ENCODE data around the gene RELT. TPM values are rescaled to one million over a fixed set of nuclear protein-coding genes. Genes with fewer than 3 reads are reported as not detected.

RELT gene
- total and polyA plus RNA-seq, 10 donors = 13.5 to 79.8 (median 39.5) TPM

DNA sequence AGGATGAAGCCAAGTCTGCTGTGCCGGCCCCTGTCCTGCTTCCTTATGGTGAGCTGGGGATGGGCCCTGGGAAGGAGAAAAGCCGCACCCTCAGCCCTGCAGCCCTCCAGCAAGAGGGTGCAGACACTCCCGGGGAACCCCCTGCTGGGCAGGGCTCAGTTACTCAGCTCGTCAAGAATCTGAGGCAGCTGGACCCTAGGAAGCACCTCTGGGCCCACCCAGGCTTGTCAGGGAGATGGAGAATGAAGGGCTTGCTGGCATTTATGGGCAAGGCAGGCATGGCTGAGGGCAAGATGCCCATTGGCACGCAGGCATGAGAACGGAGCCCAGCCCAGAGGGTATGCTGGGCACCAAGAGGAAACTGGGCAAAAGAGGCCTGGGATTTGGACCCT is 12.9 kb downstream of the RELT start:
- peak overlapping the region; percentile 13 to 99 (median 96) for H3K27ac ChIP-seq
- no peaks in the 10 kb centered on the region for H3K9me3 ChIP-seq
- H3K27me3 ChIP-seq (replicated peaks in 1 of 7) = no peaks in the 10 kb centered on the region
- TF ChIP-seq POLR2A (IDR thresholded peaks at IDR 0.05) (no peak), POLR2AphosphoS5 (IDR thresholded peaks at IDR 0.05) (no peak)
- TF ChIP-seq, protein P1, sequence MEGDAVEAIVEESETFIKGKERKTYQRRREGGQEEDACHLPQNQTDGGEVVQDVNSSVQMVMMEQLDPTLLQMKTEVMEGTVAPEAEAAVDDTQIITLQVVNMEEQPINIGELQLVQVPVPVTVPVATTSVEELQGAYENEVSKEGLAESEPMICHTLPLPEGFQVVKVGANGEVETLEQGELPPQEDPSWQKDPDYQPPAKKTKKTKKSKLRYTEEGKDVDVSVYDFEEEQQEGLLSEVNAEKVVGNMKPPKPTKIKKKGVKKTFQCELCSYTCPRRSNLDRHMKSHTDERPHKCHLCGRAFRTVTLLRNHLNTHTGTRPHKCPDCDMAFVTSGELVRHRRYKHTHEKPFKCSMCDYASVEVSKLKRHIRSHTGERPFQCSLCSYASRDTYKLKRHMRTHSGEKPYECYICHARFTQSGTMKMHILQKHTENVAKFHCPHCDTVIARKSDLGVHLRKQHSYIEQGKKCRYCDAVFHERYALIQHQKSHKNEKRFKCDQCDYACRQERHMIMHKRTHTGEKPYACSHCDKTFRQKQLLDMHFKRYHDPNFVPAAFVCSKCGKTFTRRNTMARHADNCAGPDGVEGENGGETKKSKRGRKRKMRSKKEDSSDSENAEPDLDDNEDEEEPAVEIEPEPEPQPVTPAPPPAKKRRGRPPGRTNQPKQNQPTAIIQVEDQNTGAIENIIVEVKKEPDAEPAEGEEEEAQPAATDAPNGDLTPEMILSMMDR (IDR thresholded peaks at IDR 0.05 in 8 of 11, conservative IDR thresholded peaks at IDR 0.05 in 3 of 11) = no peak
- WGBS, 5 donors = 62 to 83% (median 77%) methylated on average over 3 to 6 of the region's 6 CpGs
- peaks cover 0 to 55% (median 29%) of the 10 kb centered on the region in 6 donors for H3K36me3 ChIP-seq
- no peak for DNase-seq
- H3K4me1 ChIP-seq = peaks cover 46 to 98% (median 75%) of the 10 kb centered on the region in 6 donors
- intact Hi-C loops (cut with DNase I; ENCODE audit: low total_unique reads) = no loop called here
- peak overlapping the region in 2 of 8 donors; percentile 20 to 87 for H3K4me3 ChIP-seq

DNA sequence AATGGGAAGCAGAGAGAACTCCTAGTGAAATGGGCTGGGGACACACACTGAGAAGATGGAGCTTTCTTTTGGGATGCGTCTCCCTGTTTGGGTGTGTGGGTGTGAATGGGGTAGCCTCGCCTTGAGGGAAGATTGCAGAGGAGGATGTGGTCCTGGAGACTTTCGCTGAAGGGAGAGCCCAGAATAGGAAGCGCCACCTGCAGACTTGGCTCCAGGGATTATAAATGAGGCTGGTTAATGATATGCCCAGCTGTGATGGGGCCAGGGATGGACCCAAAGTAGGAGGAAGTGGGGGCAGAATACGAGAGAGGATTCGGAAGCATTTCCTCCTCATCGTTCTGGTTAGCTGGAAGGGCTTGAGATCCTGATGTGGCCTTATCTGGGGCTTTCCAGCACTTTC is 13.7 kb downstream of the RELT start:
- Histone ChIP-seq H3K4me3 (no peak overlapping the region), H3K27ac (peak overlapping the region in 5 of 8 donors; percentile 95 to 99 (median 97)), H3K36me3 (peaks cover 0 to 63% (median 37%) of the 10 kb centered on the region in 6 donors), H3K9me3 (no peaks in the 10 kb centered on the region), H3K4me1 (peaks cover 39 to 90% (median 67%) of the 10 kb centered on the region in 6 donors), H3K27me3 (replicated peaks in 1 of 7) (no peaks in the 10 kb centered on the region)
- TF ChIP-seq POLR2AphosphoS5 (IDR thresholded peaks at IDR 0.05) (no peak), POLR2A (IDR thresholded peaks at IDR 0.05) (no peak)
- TF ChIP-seq, protein P1 (IDR thresholded peaks at IDR 0.05 in 8 of 11, conservative IDR thresholded peaks at IDR 0.05 in 3 of 11) = no peak
- DNase-seq = peak; percentile 34
- intact Hi-C loops (cut with DNase I; ENCODE audit: low total_unique reads) = loop anchor here (5.0 kb wide), 1 partner anchor 38 kb away; no protein-coding TSS in a partner anchor
- WGBS, 5 donors = 62 to 79% (median 72%) methylated on average over 7 of the region's 7 CpGs

DNA sequence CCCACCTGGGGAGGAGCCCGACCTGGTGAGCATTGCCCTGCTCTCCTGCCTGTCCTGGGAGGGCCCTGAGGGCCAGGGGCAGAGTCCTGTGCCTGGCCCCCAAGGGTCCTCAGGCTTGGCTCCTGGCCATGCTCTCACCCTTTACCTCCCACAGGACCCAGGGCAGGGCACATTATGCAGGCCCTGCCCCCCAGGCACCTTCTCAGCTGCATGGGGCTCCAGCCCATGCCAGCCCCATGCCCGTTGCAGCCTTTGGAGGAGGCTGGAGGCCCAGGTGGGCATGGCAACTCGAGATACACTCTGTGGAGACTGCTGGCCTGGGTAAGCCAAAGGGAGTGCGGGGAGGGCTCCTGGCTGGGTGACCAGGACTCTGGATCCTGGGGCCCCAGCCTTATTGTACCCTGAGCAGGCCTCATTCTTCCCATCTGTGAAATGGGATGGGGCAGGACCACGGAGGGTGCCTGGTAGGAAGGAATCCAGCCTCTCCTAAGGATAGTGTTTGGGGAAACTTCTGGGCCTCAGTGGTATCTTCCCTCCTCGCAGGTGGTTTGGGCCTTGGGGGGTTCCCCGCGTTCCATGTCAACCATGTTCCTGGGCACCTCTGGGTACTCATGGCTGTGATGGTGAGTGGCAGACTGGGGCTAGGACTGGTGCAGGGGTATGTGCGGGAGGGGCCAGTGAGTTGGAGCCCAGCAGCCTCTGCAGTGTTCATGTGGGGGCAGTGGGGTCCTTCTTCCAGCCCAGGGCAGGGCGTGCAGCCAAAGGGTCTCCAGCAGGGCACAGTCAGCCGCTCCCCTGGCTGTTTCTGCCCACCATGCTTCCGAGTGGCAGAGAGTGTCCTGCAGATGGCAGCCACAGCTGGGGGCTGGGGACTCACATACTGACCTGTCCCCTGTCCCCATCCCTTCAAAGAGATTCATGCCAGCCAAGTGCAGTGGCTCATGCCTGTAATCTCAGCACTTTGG is 14.7 kb downstream of the RELT start:
- Histone ChIP-seq H3K27me3 (replicated peaks in 1 of 7) (no peaks in the 10 kb centered on the region), H3K36me3 (peaks cover 0 to 72% (median 47%) of the 10 kb centered on the region in 6 donors), H3K4me3 (no peak overlapping the region), H3K9me3 (no peaks in the 10 kb centered on the region), H3K27ac (peak overlapping the region in 5 of 8 donors; percentile 8 to 99 (median 97)), H3K4me1 (peaks cover 29 to 81% (median 57%) of the 10 kb centered on the region in 6 donors)
- peak in 1 of 3 donors; percentile 49 for TF ChIP-seq POLR2AphosphoS5 (IDR thresholded peaks at IDR 0.05)
- TF ChIP-seq, protein P1 (IDR thresholded peaks at IDR 0.05 in 8 of 11, conservative IDR thresholded peaks at IDR 0.05 in 3 of 11) = no peak
- intact Hi-C loops (cut with DNase I; ENCODE audit: low total_unique reads) = loop anchor here (5.0 kb wide), 1 partner anchor 39 kb away; no protein-coding TSS in a partner anchor
- peak; percentile 69 for DNase-seq
- 93 to 97% (median 96%) methylated on average over 6 to 12 of the region's 12 CpGs for WGBS, 5 donors

DNA sequence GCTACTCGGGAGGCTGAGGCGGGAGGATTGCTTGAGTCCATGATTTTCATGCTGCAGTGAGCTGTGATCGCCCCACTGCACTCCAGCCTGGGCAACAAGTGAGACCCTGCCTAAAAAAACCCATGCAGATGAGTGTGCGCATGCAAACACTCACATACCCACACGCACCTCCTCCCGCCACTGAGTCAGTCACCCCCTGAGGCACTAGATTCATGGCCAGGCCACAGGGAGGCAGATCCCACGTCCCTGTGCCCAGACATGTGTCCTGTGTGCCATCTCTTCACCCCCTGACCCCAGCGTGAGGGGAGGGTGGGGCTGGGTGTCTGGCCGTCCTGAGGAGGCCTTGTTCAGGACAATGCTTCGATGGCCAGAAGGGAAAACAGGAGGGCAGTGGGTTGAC is 15.5 kb downstream of the RELT start:
- no peaks in the 10 kb centered on the region for H3K9me3 ChIP-seq
- WGBS, 5 donors = 82 to 97% (median 92%) methylated on average over 10 of the region's 10 CpGs
- intact Hi-C loops (cut with DNase I; ENCODE audit: low total_unique reads) = loop anchor here (5.0 kb wide), 1 partner anchor 39 kb away; no protein-coding TSS in a partner anchor
- H3K4me3 ChIP-seq = no peak overlapping the region
- TF ChIP-seq POLR2A (IDR thresholded peaks at IDR 0.05) (no peak), POLR2AphosphoS5 (IDR thresholded peaks at IDR 0.05) (no peak)
- TF ChIP-seq, protein P1 (IDR thresholded peaks at IDR 0.05 in 8 of 11, conservative IDR thresholded peaks at IDR 0.05 in 3 of 11) = no peak
- H3K27ac ChIP-seq = peak overlapping the region in 2 of 8 donors; percentile 71 to 99
- DNase-seq = no peak
- H3K4me1 ChIP-seq = peaks cover 21 to 73% (median 49%) of the 10 kb centered on the region in 6 donors
- H3K36me3 ChIP-seq = peaks cover 0 to 80% (median 53%) of the 10 kb centered on the region in 6 donors
- no peaks in the 10 kb centered on the region for H3K27me3 ChIP-seq (replicated peaks in 1 of 7)

Data from spleen (tissue), 11 donors.